Stimulated activated CD8-positive, alpha-beta memory T cell treated with anti-CD3 and anti-CD28 coated beads, Interleukin-2, amount 100 ng/mL, for 48 hours (primary cell): ENCODE results near the gene POU3F3.

ENCODE experiments used
- DNase-seq, 2 donors: peaks; one replicate each; pipeline ENCODE4 v3.0.0-alpha.2; 2020; ENCODE audit warnings: low read depth in 2 of 2

Gene POU3F3

GRCh38 chr2:104853534-104854497 lies at the start of gene POU3F3:
Gene POU3F3 (plus strand): TSS chr2:104854115. CDS start chr2:104855511, 1,396 bp downstream.
- peak in 1 of 2 donors; percentile 47 for DNase-seq

- no peak for DNase-seq
These were observed 49.6 kb upstream of the POU3F3 start for GRCh38 chr2:104804148-104804890.

- DNase-seq: no peak
These were observed 41.6 kb upstream of the POU3F3 start for GRCh38 chr2:104812286-104812685.

- DNase-seq: no peak
These were observed 37.8 kb upstream of the POU3F3 start for GRCh38 chr2:104816143-104816542.

- no peak for DNase-seq
These were observed 35.7 kb upstream of the POU3F3 start for GRCh38 chr2:104818264-104818663.

GRCh38 chr2:104820126-104820525 lies 33.8 kb upstream of the POU3F3 start:
- no peak for DNase-seq

GRCh38 chr2:104825124-104825865 lies 28.6 kb upstream of the POU3F3 start:
- no peak for DNase-seq

GRCh38 chr2:104826016-104826415 lies 27.9 kb upstream of the POU3F3 start:
- no peak for DNase-seq

GRCh38 chr2:104831742-104832141 lies 22.2 kb upstream of the POU3F3 start:
- DNase-seq: no peak

GRCh38 chr2:104834431-104835153 lies 19.3 kb upstream of the POU3F3 start:
- no peak for DNase-seq

- DNase-seq: no peak
These were observed 17.6 kb upstream of the POU3F3 start for GRCh38 chr2:104836265-104836664.

GRCh38 chr2:104836841-104837240 lies 17.1 kb upstream of the POU3F3 start:
- no peak for DNase-seq

GRCh38 chr2:104840156-104840555 lies 13.8 kb upstream of the POU3F3 start:
- DNase-seq: no peak

GRCh38 chr2:104840893-104841585 lies 12.9 kb upstream of the POU3F3 start:
- no peak for DNase-seq

GRCh38 chr2:104841744-104842143 lies 12.2 kb upstream of the POU3F3 start:
- DNase-seq: no peak

GRCh38 chr2:104844807-104845551 lies 8.9 kb upstream of the POU3F3 start:
- DNase-seq: no peak

- DNase-seq: no peak
These were observed 8.4 kb upstream of the POU3F3 start for GRCh38 chr2:104845552-104845931.

GRCh38 chr2:104845946-104846785 lies 7.7 kb upstream of the POU3F3 start:
- no peak for DNase-seq
